OCI-LY1 (cell line): ENCODE results near the gene ERBB4.

Source experiments
- H2AFZ ChIP-seq: fragments of 200-600 bp; sonication (generic), shearing (Covaris generic); 2 replicates; pipeline ENCODE4 v1.6.0; 2014; ENCODE audit warnings: antibody characterized with exemption, mild to moderate bottlenecking, low read length
- H3F3A ChIP-seq: fragments of 200-600 bp; sonication (generic), shearing (Covaris generic); 2 replicates; pipeline ENCODE4 v1.6.0; 2014; ENCODE audit warnings: mild to moderate bottlenecking, antibody characterized with exemption, low read length, moderate library complexity; ENCODE audit not compliant: insufficient read depth
- H3K27ac ChIP-seq: fragments of 200-600 bp; sonication (generic); 2 replicates; pipeline ENCODE4 v1.5.1; 2014; ENCODE audit warnings: low read length, mixed run types, mild to moderate bottlenecking, low read depth; ENCODE audit not compliant: poor library complexity, severe bottlenecking
- H3K27me3 ChIP-seq: fragments of 200-600 bp; sonication (generic); 2 replicates; pipeline ENCODE4 v1.6.0; 2014; ENCODE audit warnings: antibody characterized with exemption, mild to moderate bottlenecking, low read length, moderate library complexity; ENCODE audit not compliant: insufficient read depth
- H3K36me3 ChIP-seq: fragments of 200-600 bp; sonication (generic); 2 replicates; pipeline ENCODE4 v1.6.1; 2014; ENCODE audit warnings: mild to moderate bottlenecking, antibody characterized with exemption, low read length, moderate library complexity, mixed read lengths; ENCODE audit not compliant: insufficient read depth
- H3K4me1 ChIP-seq: fragments of 200-600 bp; sonication (generic); 2 replicates; pipeline ENCODE4 v1.5.1; 2014; ENCODE audit warnings: mild to moderate bottlenecking, low read length, moderate library complexity; ENCODE audit not compliant: insufficient read depth, severe bottlenecking
- H3K4me2 ChIP-seq: fragments of 200-600 bp; sonication (generic), shearing (Covaris generic); 2 replicates; pipeline ENCODE4 v1.6.1; 2014; ENCODE audit warnings: low read length
- H3K4me3 ChIP-seq: fragments of 200-600 bp; sonication (generic); 2 replicates; pipeline ENCODE4 v1.5.1; 2014; ENCODE audit warnings: low read length, low read depth, mild to moderate bottlenecking, mixed read lengths; ENCODE audit not compliant: poor library complexity, severe bottlenecking
- H3K79me2 ChIP-seq: fragments of 200-600 bp; shearing (Covaris generic); 2 replicates; pipeline ENCODE4 v1.6.1; 2016; ENCODE audit warnings: mixed run types, low read length, mixed read lengths; ENCODE audit not compliant: insufficient read depth
- H3K9ac ChIP-seq: fragments of 200-600 bp; sonication (generic), shearing (Covaris generic); 2 replicates; pipeline ENCODE4 v1.6.1; 2014; ENCODE audit warnings: mild to moderate bottlenecking, low read length, mixed read lengths
- H3K9me2 ChIP-seq: fragments of 200-600 bp; sonication (generic), shearing (Covaris generic); 2 replicates; pipeline ENCODE4 v1.6.1; 2014; ENCODE audit warnings: low read depth, mild to moderate bottlenecking, low read length, mixed read lengths
- H3K9me3 ChIP-seq: fragments of 200-600 bp; shearing (Covaris generic); 2 replicates; pipeline ENCODE4 v1.6.1; 2014; ENCODE audit warnings: low read length, mixed read lengths
- H4K20me1 ChIP-seq: fragments of 200-600 bp; sonication (generic), shearing (Covaris generic); 2 replicates; pipeline ENCODE4 v1.6.0; 2016; ENCODE audit warnings: mild to moderate bottlenecking, low read length; ENCODE audit not compliant: insufficient read depth
- CTCF ChIP-seq: fragments of 200-600 bp; sonication (generic), shearing (Covaris generic); IDR thresholded peaks from 2 replicates; pipeline ENCODE4 v1.5.1; 2017; ENCODE audit warnings: mild to moderate bottlenecking, antibody characterized with exemption, low read length, moderate library complexity, mixed read lengths
- EZH2 ChIP-seq: fragments of 200-600 bp; sonication (generic), shearing (Covaris generic); IDR thresholded peaks from 2 replicates; pipeline ENCODE4 v1.8.0; 2017; ENCODE audit warnings: borderline replicate concordance, mixed run types, mild to moderate bottlenecking, antibody characterized with exemption, low read length, moderate library complexity, mixed read lengths

Gene ERBB4

GRCh38 chr2:212170382-212170781 lies 368.2 kb downstream of the ERBB4 start:
- H4K20me1 ChIP-seq, result no peaks in the 10 kb centered on the region
- no peak overlapping the region for H3K9ac ChIP-seq
- H3K79me2 ChIP-seq, result no peaks in the 10 kb centered on the region
- H3K27me3 ChIP-seq, result no peaks in the 10 kb centered on the region
- H2AFZ ChIP-seq, result no peak overlapping the region
- H3K27ac ChIP-seq, result no peak overlapping the region
- peaks cover 5% of the 10 kb centered on the region for H3K4me1 ChIP-seq
- H3K4me2 ChIP-seq, result no peak overlapping the region
- H3K4me3 ChIP-seq, result no peak overlapping the region
- TF ChIP-seq CTCF, result no peak
- TF ChIP-seq EZH2, result no peak
- H3F3A ChIP-seq, result no peaks in the 10 kb centered on the region
- no peaks in the 10 kb centered on the region for H3K36me3 ChIP-seq
- no peaks in the 10 kb centered on the region for H3K9me3 ChIP-seq
- H3K9me2 ChIP-seq, result no peaks in the 10 kb centered on the region

- H3K27me3 ChIP-seq, result no peaks in the 10 kb centered on the region
- H3K4me2 ChIP-seq, result no peak overlapping the region
- H3F3A ChIP-seq, result no peaks in the 10 kb centered on the region
- no peaks in the 10 kb centered on the region for H4K20me1 ChIP-seq
- H3K27ac ChIP-seq, result no peak overlapping the region
- H3K4me1 ChIP-seq, result peaks cover 10% of the 10 kb centered on the region
- no peaks in the 10 kb centered on the region for H3K36me3 ChIP-seq
- no peak overlapping the region for H3K9ac ChIP-seq
- TF ChIP-seq EZH2 (no peak), CTCF (no peak)
- no peak overlapping the region for H2AFZ ChIP-seq
- no peaks in the 10 kb centered on the region for H3K9me2 ChIP-seq
- no peaks in the 10 kb centered on the region for H3K9me3 ChIP-seq
- H3K4me3 ChIP-seq, result no peak overlapping the region
- H3K79me2 ChIP-seq, result no peaks in the 10 kb centered on the region
Observed at GRCh38 chr2:212158081-212158480, 380.5 kb downstream of the ERBB4 start.

GRCh38 chr2:212157012-212157411 lies 381.6 kb downstream of the ERBB4 start:
- H3K9me3 ChIP-seq, result no peaks in the 10 kb centered on the region
- no peaks in the 10 kb centered on the region for H3K9me2 ChIP-seq
- TF ChIP-seq EZH2 (no peak), CTCF (no peak)
- no peak overlapping the region for H3K27ac ChIP-seq
- no peaks in the 10 kb centered on the region for H3F3A ChIP-seq
- no peaks in the 10 kb centered on the region for H3K36me3 ChIP-seq
- H4K20me1 ChIP-seq, result no peaks in the 10 kb centered on the region
- H3K4me3 ChIP-seq, result no peak overlapping the region
- H3K79me2 ChIP-seq, result no peaks in the 10 kb centered on the region
- peaks cover 10% of the 10 kb centered on the region for H3K4me1 ChIP-seq
- H3K4me2 ChIP-seq, result no peak overlapping the region
- no peaks in the 10 kb centered on the region for H3K27me3 ChIP-seq
- H2AFZ ChIP-seq, result no peak overlapping the region
- H3K9ac ChIP-seq, result no peak overlapping the region
